Liver (tissue), 9 donors: ENCODE measurements around the gene GTF2IRD1. TPM values are rescaled to one million over a fixed set of nuclear protein-coding genes. Genes with fewer than 3 reads are reported as not detected.
"Not testable (repeated sequence)": the region's sequence is repeated elsewhere in the genome, so short reads cannot be mapped to it uniquely, and the experiment has no call there.

Source experiments
- DNase-seq: peaks from one replicate; pipeline ENCODE4 v3.0.0-alpha.2; 2017; ENCODE audit warnings: low spot score
- H3K27ac ChIP-seq, 2 donors: one replicate each; pipeline ENCODE4 v1.7.0; 2013; ENCODE audit warnings: inconsistent platforms in 2 of 2, low read length in 2 of 2, control low read depth in 1 of 2, low read depth in 1 of 2, mild to moderate bottlenecking in 1 of 2
- H3K27me3 ChIP-seq, 4 donors: one replicate each; pipeline versions ENCODE4 v1.6.1 to v1.7.0; 2013; ENCODE audit warnings: low read length in 3 of 4, inconsistent platforms in 1 of 4, mild to moderate bottlenecking in 1 of 4, moderate library complexity in 1 of 4; ENCODE audit not compliant: control insufficient read depth in 4 of 4, insufficient read depth in 4 of 4
- H3K36me3 ChIP-seq, 4 donors: one replicate each; pipeline versions ENCODE4 v1.6.1 to v1.7.0; 2013; ENCODE audit warnings: low read length in 3 of 4, mild to moderate bottlenecking in 3 of 4, low read depth in 1 of 4, moderate library complexity in 1 of 4; ENCODE audit not compliant: control insufficient read depth in 4 of 4, insufficient read depth in 3 of 4
- H3K4me1 ChIP-seq, 4 donors: one replicate each; pipeline versions ENCODE4 v1.6.1 to v1.7.0; 2013; ENCODE audit warnings: low read length in 3 of 4, mild to moderate bottlenecking in 3 of 4, moderate library complexity in 1 of 4; ENCODE audit not compliant: control insufficient read depth in 4 of 4, insufficient read depth in 4 of 4
- H3K4me3 ChIP-seq, 3 donors: one replicate each; pipeline versions ENCODE4 v1.6.1 to v1.7.0; 2013; ENCODE audit warnings: low read length in 3 of 3, control low read depth in 1 of 3, low read depth in 1 of 3, mild to moderate bottlenecking in 1 of 3
- H3K9ac ChIP-seq, 2 donors: one replicate each; pipeline ENCODE4 v1.7.0; 2013; ENCODE audit warnings: low read length in 2 of 2, mild to moderate bottlenecking in 2 of 2, moderate library complexity in 2 of 2, control low read depth in 1 of 2, low read depth in 1 of 2
- H3K9me3 ChIP-seq, 4 donors: one replicate each; pipeline versions ENCODE4 v1.6.1 to v1.7.0; 2013; ENCODE audit warnings: low read length in 3 of 4; ENCODE audit not compliant: control insufficient read depth in 4 of 4
- CTCF ChIP-seq: fragments of 150-350 bp; IDR thresholded peaks from 2 replicates; pipeline ENCODE4 v1.5.1; 2017; ENCODE audit warnings: improper control_type of control experiment, low read depth, low read length; ENCODE audit not compliant: missing input control
- EGR1 ChIP-seq, 2 donors: IDR thresholded peaks; 2 replicates each; pipeline ENCODE4 v1.6.1; 2016 to 2018; ENCODE audit warnings: antibody characterized with exemption in 2 of 2, low read depth in 2 of 2
- FOXA1 ChIP-seq: IDR thresholded peaks from 2 replicates; pipeline ENCODE4 v1.6.1; 2016; ENCODE audit warnings: antibody characterized with exemption
- FOXA2 ChIP-seq: IDR thresholded peaks from 2 replicates; pipeline ENCODE4 v1.6.1; 2016; ENCODE audit warnings: antibody characterized with exemption
- GABPA ChIP-seq, 2 donors: IDR thresholded peaks in 1 of 2; conservative IDR thresholded peaks in 1 of 2; 2 replicates each; pipeline ENCODE4 v1.6.1; 2016; ENCODE audit warnings: antibody characterized with exemption in 2 of 2, mild to moderate bottlenecking in 1 of 2, moderate library complexity in 1 of 2
- HNF4A ChIP-seq, 2 donors: conservative IDR thresholded peaks; 2 replicates each; pipeline ENCODE4 v1.6.1; 2016; ENCODE audit warnings: antibody characterized with exemption in 2 of 2, mild to moderate bottlenecking in 2 of 2
- HNF4G ChIP-seq: IDR thresholded peaks from 2 replicates; pipeline ENCODE4 v1.6.1; 2016; ENCODE audit warnings: antibody characterized with exemption
- JUND ChIP-seq, 2 donors: IDR thresholded peaks; 2 replicates each; pipeline ENCODE4 v1.6.1; 2016; ENCODE audit warnings: antibody characterized with exemption in 2 of 2
- NR2F2 ChIP-seq: IDR thresholded peaks from 2 replicates; pipeline ENCODE4 v1.6.1; 2016; ENCODE audit warnings: antibody characterized with exemption
- RAD21 ChIP-seq, 2 donors: IDR thresholded peaks; 2 replicates each; pipeline ENCODE4 v1.6.1; 2016; ENCODE audit warnings: antibody characterized with exemption in 2 of 2, mild to moderate bottlenecking in 2 of 2
- WGBS: extraction: QIAGEN DNeasy Blood & Tissue Kit; methylation state at CpG from one replicate; pipeline ENCODE4 v1.1.7; 2013; 5-methylcytosine and 5-hydroxymethylcytosine counted together
- polyA plus RNA-seq, 2 donors: library from polyadenylated mRNA; stranded (reverse) in 1 of 2; unstranded in 1 of 2; fragments of 200-250 nt in 1 of 2; fragments of >200 nt in 1 of 2; fragmentation: Nextera tagmentation in 1 of 2; extraction: Ambion mirVana in 1 of 2; gene quantifications; one replicate each; pipeline versions ENCODE4 v1.2.1 to v1.2.3, GENCODE V29; 2013 to 2015
- total RNA-seq, 2 donors: library from RNA; depleted of rRNA; stranded (reverse); fragments of >200 nt; gene quantifications; one replicate each; pipeline ENCODE4 v1.2.3, GENCODE V29; 2014
- TF ChIP-seq, protein P1 (sequence below): IDR thresholded peaks from 2 replicates; pipeline ENCODE4 v1.6.1; 2016; ENCODE audit warnings: antibody characterized with exemption, mild to moderate bottlenecking
- donor health status: healthy.
- donor health status: healthy.
- donor health status: healthy.
- donor health status: healthy.
- donor health status: healthy.

The GTF2IRD1 gene
- total and polyA plus RNA-seq, 4 donors, result 2.0 to 7.4 (median 3.3) TPM

- no peak for DNase-seq
- Histone ChIP-seq H3K4me1 (peaks cover 9 to 19% (median 12%) of the 10 kb centered on the region in 4 donors), H3K9me3 (no peaks in the 10 kb centered on the region), H3K36me3 (no peaks in the 10 kb centered on the region), H3K27me3 (no peaks in the 10 kb centered on the region), H3K9ac (no peak overlapping the region), H3K4me3 (no peak overlapping the region), H3K27ac (no peak overlapping the region)
- TF ChIP-seq NR2F2 (no peak), HNF4A (conservative IDR thresholded peaks at IDR 0.05) (no peak), FOXA1 (no peak), RAD21 (IDR thresholded peaks at IDR 0.05) (no peak), JUND (IDR thresholded peaks at IDR 0.05) (no peak), HNF4G (no peak), CTCF (no peak), EGR1 (IDR thresholded peaks at IDR 0.05; ENCODE audit: low read depth in 2 of 2) (no peak), FOXA2 (no peak)
- TF ChIP-seq, protein P1, sequence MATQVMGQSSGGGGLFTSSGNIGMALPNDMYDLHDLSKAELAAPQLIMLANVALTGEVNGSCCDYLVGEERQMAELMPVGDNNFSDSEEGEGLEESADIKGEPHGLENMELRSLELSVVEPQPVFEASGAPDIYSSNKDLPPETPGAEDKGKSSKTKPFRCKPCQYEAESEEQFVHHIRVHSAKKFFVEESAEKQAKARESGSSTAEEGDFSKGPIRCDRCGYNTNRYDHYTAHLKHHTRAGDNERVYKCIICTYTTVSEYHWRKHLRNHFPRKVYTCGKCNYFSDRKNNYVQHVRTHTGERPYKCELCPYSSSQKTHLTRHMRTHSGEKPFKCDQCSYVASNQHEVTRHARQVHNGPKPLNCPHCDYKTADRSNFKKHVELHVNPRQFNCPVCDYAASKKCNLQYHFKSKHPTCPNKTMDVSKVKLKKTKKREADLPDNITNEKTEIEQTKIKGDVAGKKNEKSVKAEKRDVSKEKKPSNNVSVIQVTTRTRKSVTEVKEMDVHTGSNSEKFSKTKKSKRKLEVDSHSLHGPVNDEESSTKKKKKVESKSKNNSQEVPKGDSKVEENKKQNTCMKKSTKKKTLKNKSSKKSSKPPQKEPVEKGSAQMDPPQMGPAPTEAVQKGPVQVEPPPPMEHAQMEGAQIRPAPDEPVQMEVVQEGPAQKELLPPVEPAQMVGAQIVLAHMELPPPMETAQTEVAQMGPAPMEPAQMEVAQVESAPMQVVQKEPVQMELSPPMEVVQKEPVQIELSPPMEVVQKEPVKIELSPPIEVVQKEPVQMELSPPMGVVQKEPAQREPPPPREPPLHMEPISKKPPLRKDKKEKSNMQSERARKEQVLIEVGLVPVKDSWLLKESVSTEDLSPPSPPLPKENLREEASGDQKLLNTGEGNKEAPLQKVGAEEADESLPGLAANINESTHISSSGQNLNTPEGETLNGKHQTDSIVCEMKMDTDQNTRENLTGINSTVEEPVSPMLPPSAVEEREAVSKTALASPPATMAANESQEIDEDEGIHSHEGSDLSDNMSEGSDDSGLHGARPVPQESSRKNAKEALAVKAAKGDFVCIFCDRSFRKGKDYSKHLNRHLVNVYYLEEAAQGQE, result no peak
- WGBS, result 97% methylated on average over 3 of the region's 3 CpGs
Observed at GRCh38 chr7:74506325-74506724, 52.6 kb downstream of the GTF2IRD1 start.

- TF ChIP-seq GABPA (IDR thresholded peaks at IDR 0.05 in 1 of 2, conservative IDR thresholded peaks at IDR 0.05 in 1 of 2) (no peak), EGR1 (IDR thresholded peaks at IDR 0.05; ENCODE audit: low read depth in 2 of 2) (no peak)
- DNase-seq, result no peak
- Histone ChIP-seq H3K4me3 (no peak overlapping the region), H3K36me3 (no peaks in the 10 kb centered on the region), H3K27ac (no peak overlapping the region), H3K9me3 (no peaks in the 10 kb centered on the region), H3K4me1 (peaks cover 0 to 5% (median under 1%) of the 10 kb centered on the region in 4 donors), H3K27me3 (no peaks in the 10 kb centered on the region), H3K9ac (no peak overlapping the region)
- 98% methylated on average over 21 of the region's 21 CpGs for WGBS
Observed at GRCh38 chr7:74507538-74508319, 54.0 kb downstream of the GTF2IRD1 start.

DNA sequence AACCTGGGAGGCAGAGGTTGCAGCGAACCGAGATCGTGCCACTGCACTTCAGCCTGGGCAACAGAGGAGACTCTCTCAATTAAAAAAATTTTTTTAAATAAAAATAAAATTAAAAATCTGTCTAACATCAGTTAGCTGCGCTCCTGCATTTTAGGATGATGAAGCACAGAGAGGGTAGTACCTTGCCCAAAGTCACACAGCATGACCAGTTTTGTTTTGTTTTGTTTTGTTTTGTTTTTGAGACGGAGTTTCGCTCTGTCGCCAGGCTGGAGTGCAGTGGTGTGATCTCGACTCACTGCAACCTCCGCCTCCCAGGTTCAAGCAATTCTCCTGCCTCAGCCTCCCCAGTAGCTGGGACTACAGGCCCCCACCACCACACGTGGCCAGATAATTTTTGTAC, 55.7 kb downstream of the GTF2IRD1 start:
- not testable (repeated sequence) for H3K9me3 ChIP-seq, H3K4me1 ChIP-seq, H3K9ac ChIP-seq, DNase-seq, H3K27ac ChIP-seq, H3K36me3 ChIP-seq, H3K27me3 ChIP-seq, H3K4me3 ChIP-seq
- WGBS, result 93% methylated on average over 10 of the region's 10 CpGs
